Activated CD8-positive, alpha-beta T cell treated with anti-CD3 and anti-CD28 coated beads for 36 hours (primary cell): Measurements from ENCODE around the gene GPER1. TPM values are rescaled to one million over a fixed set of nuclear protein-coding genes. Genes with fewer than 3 reads are reported as not detected.
"Not testable (repeated sequence)": the region's sequence is repeated elsewhere in the genome, so short reads cannot be mapped to it uniquely, and the experiment has no call there.

Experiments
- ATAC-seq: fragments of 200-7000 bp; cut with Tn5 transposase; one replicate; pipeline ENCODE4 v1.10.0; 2021; ENCODE audit warnings: mild to moderate bottlenecking, moderate library complexity
- CTCF ChIA-PET: fragments of 350-600 bp; sonication (Branson Sonifier 250); formaldehyde crosslinking; loops from one replicate; lab custom pipeline; 2021; ENCODE audit warnings: antibody characterized with exemption; lab: Charles Lee
- POLR2A ChIA-PET: fragments of 350-600 bp; sonication (Branson Sonifier 250); formaldehyde crosslinking; loops from one replicate; lab custom pipeline; 2021; ENCODE audit warnings: antibody characterized with exemption; lab: Charles Lee
- DNase-seq: peaks from one replicate; pipeline ENCODE4 v3.0.0-alpha.2; 2020
- H3K27ac Mint-ChIP-seq: one replicate; pipeline ENCODE4 v1.8.0; 2021; ENCODE audit warnings: mild to moderate bottlenecking, mixed read lengths
- H3K27me3 Mint-ChIP-seq: one replicate; pipeline ENCODE4 v1.8.0; 2021; ENCODE audit warnings: mixed read lengths
- H3K36me3 Mint-ChIP-seq: one replicate; pipeline ENCODE4 v1.8.0; 2021; ENCODE audit warnings: low read depth, mixed read lengths
- H3K4me1 Mint-ChIP-seq: one replicate; pipeline ENCODE4 v1.8.0; 2021; ENCODE audit warnings: low read depth, mixed read lengths
- H3K4me3 Mint-ChIP-seq: one replicate; pipeline ENCODE4 v1.8.0; 2021; ENCODE audit warnings: mild to moderate bottlenecking, moderate library complexity, mixed read lengths
- H3K9me3 Mint-ChIP-seq: one replicate; pipeline ENCODE4 v1.8.0; 2021; ENCODE audit warnings: mixed read lengths
- intact Hi-C: fragments of 100-400 bp; cut with micrococcal nuclease; formaldehyde crosslinking; loops from one replicate; pipeline ENCODE4 v1.10.0; 2022
- total RNA-seq, 2 experiments: library from RNA; stranded (reverse); gene quantifications; one replicate each; pipeline ENCODE4 v1.2.3, GENCODE V29; 2021
- TF ChIP-seq, protein P1 (sequence below): fragments of 200-600 bp; IDR thresholded peaks from one replicate; pipeline ENCODE4 v1.8.0; 2022; ENCODE audit warnings: antibody characterized with exemption, mild to moderate bottlenecking

GPER1 gene
- total RNA-seq: under 1 TPM; 0.16 to 0.18 TPM

DNA sequence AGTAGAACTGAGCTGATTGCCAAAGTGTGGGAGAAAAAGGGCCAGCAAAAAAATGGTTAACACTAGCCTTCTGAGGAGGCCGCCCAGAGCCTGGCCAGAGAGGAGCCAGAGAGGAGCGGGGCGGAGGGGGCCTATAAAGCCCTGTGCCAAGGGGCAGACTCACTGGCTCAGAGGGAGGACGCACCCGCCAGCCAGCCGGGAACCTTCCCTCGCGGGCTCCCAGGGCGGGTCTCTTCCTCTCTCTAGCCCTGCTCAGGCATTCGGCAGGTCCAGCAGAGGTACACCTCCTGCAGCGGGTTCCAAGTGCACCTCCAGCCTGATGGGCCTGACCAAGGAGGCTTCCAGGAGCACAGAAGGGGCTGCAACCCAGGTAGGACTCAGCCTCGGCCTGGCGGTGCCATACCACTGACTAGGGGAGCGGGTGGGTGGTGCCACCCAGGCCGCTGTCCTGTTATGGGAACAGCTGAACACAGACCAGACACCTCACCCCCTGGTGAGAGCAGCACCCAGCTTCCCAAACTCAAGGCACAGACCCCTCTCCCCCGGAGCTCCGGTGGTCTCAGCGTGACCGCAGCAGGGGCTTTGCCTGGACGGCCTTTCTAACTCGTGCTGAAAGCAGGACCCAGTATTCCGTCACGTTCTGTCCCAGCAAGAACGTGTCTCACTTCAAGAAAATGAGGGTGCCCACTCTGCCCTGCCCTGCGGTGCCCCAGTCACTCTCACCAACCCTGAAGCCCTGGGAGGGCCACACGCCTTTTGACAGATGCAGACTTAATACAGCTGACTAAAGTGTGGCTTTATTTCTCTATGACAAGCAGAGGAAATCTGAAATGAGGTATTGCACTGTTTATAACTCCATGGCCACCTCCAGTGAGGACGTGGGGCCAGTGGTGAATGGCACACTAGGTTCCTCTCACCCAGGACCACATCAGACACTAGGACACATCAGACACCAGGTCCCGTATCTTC is at the start of gene GPER1:
GPER1 (plus strand) TSS at position 162 of the 969 bp plus-strand sequence. CDS start 3,616 bp downstream, outside the sequence.
- ATAC-seq: no peak
- no peak for DNase-seq
- intact Hi-C loops: loop anchor here (2.0 kb wide), 1 partner anchor 89 kb away; no protein-coding TSS in a partner anchor
- peaks cover 16% of the 10 kb centered on the region for H3K4me1 Mint-ChIP-seq
- peak within 1 kb of the TSS; percentile 46 for H3K27ac Mint-ChIP-seq
- H3K27me3 Mint-ChIP-seq: no peaks in the 10 kb centered on the region
- TF ChIP-seq, protein P1, sequence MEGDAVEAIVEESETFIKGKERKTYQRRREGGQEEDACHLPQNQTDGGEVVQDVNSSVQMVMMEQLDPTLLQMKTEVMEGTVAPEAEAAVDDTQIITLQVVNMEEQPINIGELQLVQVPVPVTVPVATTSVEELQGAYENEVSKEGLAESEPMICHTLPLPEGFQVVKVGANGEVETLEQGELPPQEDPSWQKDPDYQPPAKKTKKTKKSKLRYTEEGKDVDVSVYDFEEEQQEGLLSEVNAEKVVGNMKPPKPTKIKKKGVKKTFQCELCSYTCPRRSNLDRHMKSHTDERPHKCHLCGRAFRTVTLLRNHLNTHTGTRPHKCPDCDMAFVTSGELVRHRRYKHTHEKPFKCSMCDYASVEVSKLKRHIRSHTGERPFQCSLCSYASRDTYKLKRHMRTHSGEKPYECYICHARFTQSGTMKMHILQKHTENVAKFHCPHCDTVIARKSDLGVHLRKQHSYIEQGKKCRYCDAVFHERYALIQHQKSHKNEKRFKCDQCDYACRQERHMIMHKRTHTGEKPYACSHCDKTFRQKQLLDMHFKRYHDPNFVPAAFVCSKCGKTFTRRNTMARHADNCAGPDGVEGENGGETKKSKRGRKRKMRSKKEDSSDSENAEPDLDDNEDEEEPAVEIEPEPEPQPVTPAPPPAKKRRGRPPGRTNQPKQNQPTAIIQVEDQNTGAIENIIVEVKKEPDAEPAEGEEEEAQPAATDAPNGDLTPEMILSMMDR: no peak
- ChIA-PET CTCF (interaction anchor here (1.2 to 2.3 kb wide), 2 partner anchors 51 to 82 kb away, joined by 4 to 9 read pairs; no protein-coding TSS in a partner anchor), POLR2A (no interaction called here)
- H3K36me3 Mint-ChIP-seq: no peaks in the 10 kb centered on the region
- H3K9me3 Mint-ChIP-seq: no peaks in the 10 kb centered on the region
- H3K4me3 Mint-ChIP-seq: peak within 1 kb of the TSS; percentile 58

DNA sequence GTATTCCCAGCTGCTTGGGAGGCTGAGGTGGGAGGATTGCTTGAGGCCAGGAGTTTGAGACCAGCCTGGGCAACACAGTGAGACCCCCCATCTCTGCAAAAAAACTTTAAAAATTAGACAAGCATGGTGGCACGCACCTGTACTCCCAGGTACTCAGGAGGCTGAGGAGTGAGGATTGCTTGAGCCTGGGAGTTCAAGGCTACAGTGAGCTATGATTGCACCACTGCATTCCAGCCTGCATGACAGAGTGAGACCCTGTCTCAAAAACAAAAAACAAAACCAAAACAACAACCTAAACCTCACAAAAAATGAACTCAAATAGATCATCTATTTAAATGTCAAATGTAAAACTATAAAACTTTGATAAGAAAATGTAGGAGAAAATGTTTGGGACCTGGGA is 47.7 kb upstream of the GPER1 start:
- H3K27me3 Mint-ChIP-seq, H3K9me3 Mint-ChIP-seq, H3K4me3 Mint-ChIP-seq, DNase-seq, H3K27ac Mint-ChIP-seq, ATAC-seq, POLR2A ChIA-PET, H3K36me3 Mint-ChIP-seq: not testable (repeated sequence)
- CTCF ChIA-PET: interaction anchor here (3.4 kb wide), 1 partner anchor 47 kb away, joined by 12 read pairs; no protein-coding TSS in a partner anchor
- peaks cover 21% of the 10 kb centered on the region for H3K4me1 Mint-ChIP-seq
- intact Hi-C loops: loop anchor here (10.0 kb wide), 1 partner anchor 45 kb away; no protein-coding TSS in a partner anchor

DNA sequence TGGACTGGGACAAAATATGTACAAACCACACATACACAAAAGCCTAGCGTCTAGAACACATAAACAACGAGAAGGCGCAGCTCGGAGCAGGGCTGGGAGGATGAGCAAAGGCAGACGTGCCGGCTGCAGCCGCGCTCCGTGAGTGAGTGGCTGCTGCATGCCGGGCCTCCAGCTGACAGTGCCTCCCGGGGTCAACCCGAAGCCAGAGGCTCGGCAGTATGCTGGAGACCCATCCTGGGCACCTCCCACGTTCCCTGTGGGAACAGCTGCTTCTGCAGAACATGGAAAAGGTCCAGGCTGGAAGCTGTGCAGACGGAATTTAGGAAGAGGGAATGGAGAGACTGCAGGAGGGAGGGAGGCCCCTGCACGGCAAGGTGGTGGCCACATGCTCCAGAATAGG is 47.1 kb upstream of the GPER1 start:
- no peaks in the 10 kb centered on the region for H3K36me3 Mint-ChIP-seq
- ChIA-PET POLR2A (no interaction called here), CTCF (interaction anchor here (3.4 kb wide), 1 partner anchor 48 kb away, joined by 12 read pairs; no protein-coding TSS in a partner anchor)
- TF ChIP-seq, protein P1: no peak
- no peak for ATAC-seq
- intact Hi-C loops: loop anchor here (10.0 kb wide), 1 partner anchor 46 kb away; no protein-coding TSS in a partner anchor
- no peak overlapping the region for H3K27ac Mint-ChIP-seq
- no peak for DNase-seq
- H3K4me1 Mint-ChIP-seq: peaks cover 27% of the 10 kb centered on the region
- no peaks in the 10 kb centered on the region for H3K9me3 Mint-ChIP-seq
- no peaks in the 10 kb centered on the region for H3K27me3 Mint-ChIP-seq
- H3K4me3 Mint-ChIP-seq: no peak overlapping the region

DNA sequence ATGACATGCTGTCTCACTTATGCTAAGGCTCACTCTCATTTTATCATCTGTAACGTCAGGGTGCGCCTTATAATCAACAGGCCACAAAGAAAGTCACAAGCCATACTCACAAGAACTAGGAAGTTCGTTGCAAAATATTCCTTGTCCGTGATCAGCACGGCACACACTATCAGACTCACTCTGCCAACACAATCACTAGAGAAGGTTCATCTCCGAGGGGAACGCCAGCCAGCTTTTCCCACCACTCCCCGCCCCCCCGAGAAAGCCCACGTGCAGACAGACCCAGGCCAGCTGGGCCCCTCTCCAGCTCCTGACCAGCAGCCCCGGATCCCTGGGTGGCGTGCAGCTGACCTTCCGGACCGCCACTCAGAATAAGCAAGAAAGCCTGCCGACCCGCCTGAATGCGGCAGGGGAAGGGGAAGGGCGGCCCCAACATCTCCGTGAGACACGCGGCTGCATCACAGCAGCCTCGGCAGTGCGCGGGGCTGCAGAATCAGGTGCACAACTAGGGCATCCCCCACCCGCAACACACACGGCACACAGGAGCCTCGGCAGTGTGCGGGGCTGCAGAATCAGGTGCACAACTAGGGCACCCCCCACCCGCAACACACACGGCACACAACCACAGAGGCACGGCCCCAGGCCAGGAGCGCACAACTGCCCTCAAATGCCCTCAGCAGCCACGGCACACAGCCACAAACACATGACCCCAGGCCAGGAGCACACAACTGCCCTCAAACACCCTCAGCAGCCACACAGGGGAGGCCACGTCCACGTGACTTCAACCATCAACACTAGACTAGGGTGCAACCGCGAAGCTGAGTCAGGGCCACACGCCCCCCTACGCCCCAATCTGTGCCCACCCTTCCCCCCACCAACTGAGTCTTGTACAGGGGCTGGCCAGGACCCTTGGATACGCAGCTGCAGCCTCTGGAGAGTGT is 46.1 kb upstream of the GPER1 start:
- H3K36me3 Mint-ChIP-seq: no peaks in the 10 kb centered on the region
- ATAC-seq (no peak), DNase-seq (peak; percentile 46)
- ChIA-PET CTCF (interaction anchor here (3.4 kb wide), 1 partner anchor 49 kb away, joined by 12 read pairs; no protein-coding TSS in a partner anchor), POLR2A (no interaction called here)
- TF ChIP-seq, protein P1: no peak
- intact Hi-C loops: loop anchor here (10.0 kb wide), 1 partner anchor 47 kb away; no protein-coding TSS in a partner anchor
- no peak overlapping the region for H3K27ac Mint-ChIP-seq
- no peak overlapping the region for H3K4me3 Mint-ChIP-seq
- no peaks in the 10 kb centered on the region for H3K9me3 Mint-ChIP-seq
- no peaks in the 10 kb centered on the region for H3K27me3 Mint-ChIP-seq
- H3K4me1 Mint-ChIP-seq: peaks cover 36% of the 10 kb centered on the region

- peak overlapping the region; percentile 30 for H3K27ac Mint-ChIP-seq
- H3K36me3 Mint-ChIP-seq: no peaks in the 10 kb centered on the region
- no peak overlapping the region for H3K4me3 Mint-ChIP-seq
- no peak for ATAC-seq
- ChIA-PET CTCF (interaction anchor here (3.4 kb wide), 1 partner anchor 49 kb away, joined by 12 read pairs; no protein-coding TSS in a partner anchor), POLR2A (no interaction called here)
- intact Hi-C loops: loop anchor here (10.0 kb wide), 1 partner anchor 48 kb away; no protein-coding TSS in a partner anchor
- TF ChIP-seq, protein P1: no peak
- H3K27me3 Mint-ChIP-seq: no peaks in the 10 kb centered on the region
- no peak for DNase-seq
- H3K9me3 Mint-ChIP-seq: no peaks in the 10 kb centered on the region
- peaks cover 42% of the 10 kb centered on the region for H3K4me1 Mint-ChIP-seq
These were observed 45.5 kb upstream of the GPER1 start for GRCh38 chr7:1042492-1042833.
